Panc1 (cell line): ENCODE measurements around the gene CD96. TPM values are rescaled to one million over a fixed set of nuclear protein-coding genes. Genes with fewer than 3 reads are reported as not detected.

ENCODE experiments used
- ATAC-seq: fragments of 200-7000 bp; cut with Tn5 transposase; 2 replicates; pipeline ENCODE4 v1.9.1; 2020; ENCODE audit warnings: mild to moderate bottlenecking, moderate library complexity
- BruUV-seq: library from RNA; stranded (reverse); fragments of 400-500 nt; replicated peaks from 2 replicates; lab custom pipeline; 2021; lab: Mats Ljungman, UMichigan
- CTCF ChIA-PET: fragments of 300-600 bp; sonication (Branson Sonifier 250); formaldehyde crosslinking; loops from one replicate; lab custom pipeline; 2022; ENCODE audit warnings: antibody characterized with exemption; lab: Charles Lee
- POLR2A ChIA-PET: fragments of 300-600 bp; sonication (Branson Sonifier 250); formaldehyde crosslinking; loops from one replicate; lab custom pipeline; 2022; ENCODE audit warnings: antibody characterized with exemption; lab: Charles Lee
- DNase-seq: peaks from one replicate; pipeline ENCODE4 v3.0.0-alpha.2; 2010; ENCODE audit warnings: low read depth, low spot score
- H3K27ac ChIP-seq: 2 replicates; pipeline ENCODE4 v1.5.1; 2011; ENCODE audit warnings: mild to moderate bottlenecking, low read length, inconsistent platforms
- H3K27me3 ChIP-seq: fragments of 200-500 bp; sonication (Bioruptor generic); 2 replicates; pipeline ENCODE4 v1.6.0; 2014; ENCODE audit warnings: low read length, inconsistent platforms; ENCODE audit not compliant: control insufficient read depth, insufficient read depth
- H3K36me3 ChIP-seq: fragments of 200-500 bp; sonication (Bioruptor generic); 2 replicates; pipeline ENCODE4 v1.5.1; 2014; ENCODE audit warnings: inconsistent platforms, mild to moderate bottlenecking, low read length, moderate library complexity; ENCODE audit not compliant: control insufficient read depth, insufficient read depth
- H3K4me1 ChIP-seq: 2 replicates; pipeline ENCODE4 v1.5.1; 2011; ENCODE audit warnings: inconsistent platforms, mild to moderate bottlenecking, low read length, moderate library complexity; ENCODE audit not compliant: control insufficient read depth, insufficient read depth
- H3K4me3 ChIP-seq, 2 experiments: 2 replicates each; pipeline ENCODE4 v1.5.1; 2011 to 2012; ENCODE audit warnings: low read depth in 2 of 2, low read length in 2 of 2, mild to moderate bottlenecking in 2 of 2, inconsistent platforms in 1 of 2, moderate library complexity in 1 of 2
- H3K9me3 ChIP-seq: fragments of 200-500 bp; sonication (Bioruptor generic); 2 replicates; pipeline ENCODE4 v1.5.1; 2014; ENCODE audit warnings: low read depth, mild to moderate bottlenecking, inconsistent platforms, low read length, moderate library complexity; ENCODE audit not compliant: control insufficient read depth, insufficient read depth
- POLR2AphosphoS5 ChIP-seq: IDR thresholded peaks from 2 replicates; pipeline ENCODE4 v1.6.1; 2012; ENCODE audit warnings: mild to moderate bottlenecking, low read depth, low read length, moderate library complexity
- SIN3A ChIP-seq: IDR thresholded peaks from 2 replicates; pipeline ENCODE4 v1.6.1; 2012; ENCODE audit warnings: low read depth, mild to moderate bottlenecking, low read length, moderate library complexity, borderline replicate concordance; ENCODE audit not compliant: insufficient read depth
- TCF7L2 ChIP-seq: IDR thresholded peaks from 2 replicates; pipeline ENCODE4 v1.6.1; 2011; ENCODE audit warnings: mild to moderate bottlenecking, low read depth, low read length, inconsistent platforms
- in situ Hi-C: cut with HindIII; loops from 2 replicates; pipeline ENCODE4 v1.10.0; 2016; ENCODE audit warnings: low sequenced_read_pairs, low pct_unique_long_range_greater_than_20kb
- intact Hi-C: fragments of 100-400 bp; cut with micrococcal nuclease; formaldehyde crosslinking; loops from one replicate; pipeline ENCODE4 v1.10.0; 2022; ENCODE audit not compliant: unreplicated experiment
- total RNA-seq: library from RNA; stranded (reverse); gene quantifications from one replicate; pipeline ENCODE4 v1.2.1, GENCODE V29; 2021; ENCODE audit not compliant: unreplicated experiment
- TF ChIP-seq, protein P1 (sequence below): fragments of 450-650 bp; IDR thresholded peaks from 2 replicates; pipeline ENCODE4 v1.5.1; 2017; ENCODE audit warnings: mild to moderate bottlenecking
- TF ChIP-seq, protein P2 (sequence below), 2 experiments: IDR thresholded peaks; 2 replicates each; pipeline ENCODE4 v1.6.1; 2011 to 2012; ENCODE audit warnings: low read depth in 2 of 2, control low read depth in 1 of 2, low read length in 1 of 2, mild to moderate bottlenecking in 1 of 2, moderate library complexity in 1 of 2; ENCODE audit not compliant: insufficient read depth in 1 of 2

Gene CD96
- total RNA-seq, 1 experiment from 2014 or later = not detected

DNA sequence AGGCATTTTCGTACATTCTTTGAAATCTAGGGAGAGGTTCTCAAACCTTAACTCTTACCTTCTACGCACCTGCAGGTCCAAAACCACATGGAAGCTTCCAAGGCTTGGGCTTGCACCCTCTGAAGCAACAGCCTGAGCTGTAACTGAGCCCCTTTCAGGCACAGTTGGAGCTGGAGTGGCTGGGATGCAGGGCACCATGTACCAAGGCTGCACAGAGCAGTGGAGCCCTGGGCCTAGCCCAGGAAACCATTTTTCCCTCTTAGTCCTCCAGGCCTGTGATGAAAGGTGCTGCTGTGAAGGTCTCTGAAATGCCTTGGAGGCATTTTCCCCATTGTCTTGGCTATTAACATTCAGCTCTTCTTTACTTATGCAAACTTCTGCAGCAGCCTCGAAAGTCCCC lies 120.0 kb downstream of the CD96 start:
- ChIA-PET CTCF (no interaction called here), POLR2A (no interaction called here)
- Histone ChIP-seq H3K27me3 (no peaks in the 10 kb centered on the region), H3K4me3 (no peak overlapping the region), H3K36me3 (no peaks in the 10 kb centered on the region), H3K27ac (no peak overlapping the region), H3K4me1 (no peaks in the 10 kb centered on the region), H3K9me3 (no peaks in the 10 kb centered on the region)
- no peak for TF ChIP-seq SIN3A
- no peak for TF ChIP-seq POLR2AphosphoS5
- TF ChIP-seq, protein P1, sequence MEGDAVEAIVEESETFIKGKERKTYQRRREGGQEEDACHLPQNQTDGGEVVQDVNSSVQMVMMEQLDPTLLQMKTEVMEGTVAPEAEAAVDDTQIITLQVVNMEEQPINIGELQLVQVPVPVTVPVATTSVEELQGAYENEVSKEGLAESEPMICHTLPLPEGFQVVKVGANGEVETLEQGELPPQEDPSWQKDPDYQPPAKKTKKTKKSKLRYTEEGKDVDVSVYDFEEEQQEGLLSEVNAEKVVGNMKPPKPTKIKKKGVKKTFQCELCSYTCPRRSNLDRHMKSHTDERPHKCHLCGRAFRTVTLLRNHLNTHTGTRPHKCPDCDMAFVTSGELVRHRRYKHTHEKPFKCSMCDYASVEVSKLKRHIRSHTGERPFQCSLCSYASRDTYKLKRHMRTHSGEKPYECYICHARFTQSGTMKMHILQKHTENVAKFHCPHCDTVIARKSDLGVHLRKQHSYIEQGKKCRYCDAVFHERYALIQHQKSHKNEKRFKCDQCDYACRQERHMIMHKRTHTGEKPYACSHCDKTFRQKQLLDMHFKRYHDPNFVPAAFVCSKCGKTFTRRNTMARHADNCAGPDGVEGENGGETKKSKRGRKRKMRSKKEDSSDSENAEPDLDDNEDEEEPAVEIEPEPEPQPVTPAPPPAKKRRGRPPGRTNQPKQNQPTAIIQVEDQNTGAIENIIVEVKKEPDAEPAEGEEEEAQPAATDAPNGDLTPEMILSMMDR = no peak
- TF ChIP-seq, protein P2, sequence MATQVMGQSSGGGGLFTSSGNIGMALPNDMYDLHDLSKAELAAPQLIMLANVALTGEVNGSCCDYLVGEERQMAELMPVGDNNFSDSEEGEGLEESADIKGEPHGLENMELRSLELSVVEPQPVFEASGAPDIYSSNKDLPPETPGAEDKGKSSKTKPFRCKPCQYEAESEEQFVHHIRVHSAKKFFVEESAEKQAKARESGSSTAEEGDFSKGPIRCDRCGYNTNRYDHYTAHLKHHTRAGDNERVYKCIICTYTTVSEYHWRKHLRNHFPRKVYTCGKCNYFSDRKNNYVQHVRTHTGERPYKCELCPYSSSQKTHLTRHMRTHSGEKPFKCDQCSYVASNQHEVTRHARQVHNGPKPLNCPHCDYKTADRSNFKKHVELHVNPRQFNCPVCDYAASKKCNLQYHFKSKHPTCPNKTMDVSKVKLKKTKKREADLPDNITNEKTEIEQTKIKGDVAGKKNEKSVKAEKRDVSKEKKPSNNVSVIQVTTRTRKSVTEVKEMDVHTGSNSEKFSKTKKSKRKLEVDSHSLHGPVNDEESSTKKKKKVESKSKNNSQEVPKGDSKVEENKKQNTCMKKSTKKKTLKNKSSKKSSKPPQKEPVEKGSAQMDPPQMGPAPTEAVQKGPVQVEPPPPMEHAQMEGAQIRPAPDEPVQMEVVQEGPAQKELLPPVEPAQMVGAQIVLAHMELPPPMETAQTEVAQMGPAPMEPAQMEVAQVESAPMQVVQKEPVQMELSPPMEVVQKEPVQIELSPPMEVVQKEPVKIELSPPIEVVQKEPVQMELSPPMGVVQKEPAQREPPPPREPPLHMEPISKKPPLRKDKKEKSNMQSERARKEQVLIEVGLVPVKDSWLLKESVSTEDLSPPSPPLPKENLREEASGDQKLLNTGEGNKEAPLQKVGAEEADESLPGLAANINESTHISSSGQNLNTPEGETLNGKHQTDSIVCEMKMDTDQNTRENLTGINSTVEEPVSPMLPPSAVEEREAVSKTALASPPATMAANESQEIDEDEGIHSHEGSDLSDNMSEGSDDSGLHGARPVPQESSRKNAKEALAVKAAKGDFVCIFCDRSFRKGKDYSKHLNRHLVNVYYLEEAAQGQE (IDR thresholded peaks at IDR 0.05; ENCODE audit: insufficient read depth in 1 of 2, low read depth in 2 of 2, low read length in 1 of 2) = no peak
- no peak for TF ChIP-seq TCF7L2
- ATAC-seq (no peak), DNase-seq (no peak)
- BruUV-seq = no TSS peak
- in situ Hi-C loops = no loop called here
- intact Hi-C loops = no loop called here

DNA sequence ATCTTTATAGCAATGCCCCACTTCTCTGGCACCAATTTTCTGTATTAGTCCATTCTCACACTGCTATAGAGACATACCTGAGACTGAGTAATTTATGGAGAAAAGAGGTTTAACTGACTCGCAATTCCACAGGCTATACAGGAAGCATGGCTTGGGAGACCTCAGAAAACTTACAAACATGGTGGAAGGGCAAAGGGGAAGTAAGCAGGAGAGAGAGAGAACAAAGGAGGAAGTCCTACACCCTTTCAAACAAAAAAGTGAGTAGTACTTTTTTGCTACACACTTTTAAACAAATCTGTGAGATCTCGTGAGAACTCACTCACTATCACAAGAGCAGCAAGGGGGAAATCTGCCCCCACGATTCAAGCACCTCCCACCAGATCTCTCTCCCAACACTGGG lies 120.9 kb downstream of the CD96 start:
- Histone ChIP-seq H3K4me1 (no peaks in the 10 kb centered on the region), H3K36me3 (no peaks in the 10 kb centered on the region), H3K27ac (no peak overlapping the region), H3K4me3 (no peak overlapping the region), H3K27me3 (no peaks in the 10 kb centered on the region; the same call in 1 of the 2 replicates), H3K9me3 (no peaks in the 10 kb centered on the region)
- in situ Hi-C loops = no loop called here
- intact Hi-C loops = no loop called here
- TF ChIP-seq SIN3A = no peak
- TF ChIP-seq POLR2AphosphoS5 = no peak
- TF ChIP-seq, protein P2 (IDR thresholded peaks at IDR 0.05; ENCODE audit: insufficient read depth in 1 of 2, low read depth in 2 of 2, low read length in 1 of 2) = no peak
- no peak for TF ChIP-seq TCF7L2
- TF ChIP-seq, protein P1 = no peak
- ChIA-PET POLR2A (no interaction called here), CTCF (no interaction called here)
- DNase-seq = no peak
- BruUV-seq = no TSS peak
- no peak for ATAC-seq
